GM18507 (cell line): ENCODE data around the gene COL5A1.

Experiments
- DNase-seq: peaks from one replicate; pipeline ENCODE4 v3.0.0; 2011; ENCODE audit warnings: low read depth; ENCODE audit not compliant: insufficient read length; ENCODE audit errors: extremely low spot score
- FAIRE-seq: peaks from 2 replicates; lab custom pipeline; 2011; peaks lifted over from hg19 to GRCh38; lab: Jason Lieb, UNC

COL5A1 gene

DNA sequence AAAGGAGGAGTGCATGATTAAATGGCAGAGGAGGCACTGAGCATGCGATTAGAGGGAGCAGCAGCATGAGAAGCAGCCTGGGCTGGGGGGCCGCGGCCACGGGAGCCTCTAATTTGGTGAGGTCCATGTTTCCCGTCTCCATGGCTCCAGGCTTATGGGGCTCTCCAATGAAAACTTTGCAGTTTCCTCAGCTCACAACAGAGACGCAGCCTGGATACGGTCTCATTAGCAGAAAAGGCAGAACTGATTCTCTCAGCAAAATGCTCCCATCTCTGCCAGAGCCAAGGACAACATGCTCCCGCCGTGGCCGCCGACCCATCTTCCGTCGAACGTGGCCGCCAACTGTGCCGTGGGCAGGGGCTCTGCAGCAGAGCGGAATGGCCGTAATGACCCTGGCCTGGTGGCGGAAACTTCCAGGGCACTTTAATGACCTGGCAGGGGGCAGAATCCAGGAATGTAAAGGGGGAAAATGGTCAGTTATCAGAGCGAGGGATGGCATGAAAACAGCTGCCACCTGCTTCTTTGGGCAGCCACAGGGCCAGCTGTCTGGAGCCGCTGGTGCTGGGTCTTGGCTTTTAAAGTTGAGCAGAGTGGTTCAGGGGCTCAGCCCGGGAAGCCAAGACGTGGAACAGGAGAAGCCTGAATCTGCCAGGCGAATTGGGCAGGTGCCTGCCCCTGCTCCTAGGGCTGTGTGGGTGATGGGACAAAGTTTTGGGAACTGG is 76.5 kb downstream of the COL5A1 start:
- DNase-seq (no peak), FAIRE-seq (no peak)

DNA sequence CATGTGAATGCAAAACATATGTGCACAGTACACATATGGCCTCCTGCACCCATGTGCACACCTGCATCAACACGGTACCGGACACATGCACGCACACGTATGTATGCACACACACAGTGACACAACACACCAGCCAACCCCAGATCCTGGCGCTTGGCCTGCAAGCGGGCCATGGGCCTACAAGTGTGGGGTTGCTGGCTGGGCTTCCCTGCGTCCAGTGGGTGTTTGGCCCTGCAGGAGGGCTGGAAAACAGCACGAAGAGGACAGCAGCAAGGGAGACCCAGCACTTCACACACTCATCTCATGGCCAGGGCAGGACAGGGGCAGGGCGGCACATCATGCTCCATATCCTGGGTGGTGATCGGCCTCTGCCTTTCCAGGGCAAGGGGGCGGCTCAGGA is 77.7 kb downstream of the COL5A1 start:
- no peak for FAIRE-seq
- no peak for DNase-seq

DNA sequence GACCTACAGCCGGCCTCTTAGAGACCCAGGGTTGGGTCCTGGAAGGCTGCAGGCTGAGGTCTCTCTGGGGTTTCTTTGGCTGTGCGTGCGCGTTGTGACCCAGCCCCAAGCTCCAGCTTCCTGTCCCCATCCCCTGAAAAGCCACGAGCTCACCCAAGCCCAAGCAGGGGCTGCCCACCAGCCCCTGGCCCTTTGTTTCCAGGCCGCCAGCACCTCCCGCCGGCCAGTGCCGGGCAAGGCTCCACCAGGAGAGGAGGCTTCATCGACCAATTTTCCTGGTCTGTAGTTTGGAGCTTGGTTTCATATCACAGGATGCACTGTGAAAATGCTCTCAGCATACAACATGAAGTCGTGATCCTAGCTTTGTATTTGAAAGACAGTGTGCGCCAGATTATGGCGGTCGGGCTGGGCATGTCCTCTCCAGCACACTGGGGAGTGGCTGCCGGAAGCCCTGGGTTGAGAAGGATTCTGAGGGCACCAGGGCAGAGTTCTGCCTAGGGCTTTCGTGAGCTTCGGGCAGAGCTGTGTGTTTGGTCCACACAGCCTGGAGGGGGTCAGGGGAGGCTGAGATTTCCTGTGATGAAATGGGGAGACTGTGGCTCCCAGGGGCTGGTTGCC is 78.6 kb downstream of the COL5A1 start:
- no peak for FAIRE-seq
- no peak for DNase-seq

DNA sequence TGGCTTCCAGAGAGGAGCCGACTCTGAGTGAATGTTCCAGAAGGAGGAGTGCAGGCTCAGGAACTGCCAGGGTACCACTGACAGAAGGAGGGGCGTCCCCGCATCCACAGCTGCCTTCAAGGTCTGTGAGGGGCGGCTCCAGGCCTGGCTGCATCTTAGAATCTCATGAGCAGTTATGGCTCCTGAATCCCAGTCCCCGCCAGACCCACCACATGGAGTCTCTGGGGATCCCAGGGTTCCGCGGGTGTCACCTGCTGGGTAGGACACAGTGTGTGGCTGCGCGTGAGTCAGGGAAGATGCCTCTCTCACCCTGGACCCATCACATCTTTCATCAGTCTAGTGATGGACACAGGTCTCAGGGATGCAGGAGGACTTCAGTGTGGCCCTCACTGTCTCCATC is 79.2 kb downstream of the COL5A1 start:
- FAIRE-seq, result no peak
- no peak for DNase-seq

DNA sequence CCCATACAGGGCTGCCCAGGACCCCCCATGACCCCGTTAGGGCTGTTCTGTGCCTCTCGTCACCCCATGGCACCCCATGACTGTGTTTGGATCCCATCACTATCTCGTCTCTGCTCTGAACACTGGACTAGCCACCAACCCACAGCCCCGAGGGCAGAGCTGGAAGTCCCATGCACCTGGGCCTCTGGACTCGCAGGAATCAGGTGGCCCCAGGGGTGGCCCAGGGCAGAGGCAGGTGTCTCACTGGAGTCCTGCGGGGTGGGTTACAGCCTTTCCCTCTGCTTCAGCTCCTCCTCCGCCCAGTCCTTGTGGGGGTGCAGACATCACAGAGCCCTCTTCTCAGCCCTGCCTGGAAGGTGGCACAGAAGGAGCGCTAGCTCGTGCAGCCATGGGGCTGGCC is 79.7 kb downstream of the COL5A1 start:
- no peak for DNase-seq
- FAIRE-seq, result no peak

DNA sequence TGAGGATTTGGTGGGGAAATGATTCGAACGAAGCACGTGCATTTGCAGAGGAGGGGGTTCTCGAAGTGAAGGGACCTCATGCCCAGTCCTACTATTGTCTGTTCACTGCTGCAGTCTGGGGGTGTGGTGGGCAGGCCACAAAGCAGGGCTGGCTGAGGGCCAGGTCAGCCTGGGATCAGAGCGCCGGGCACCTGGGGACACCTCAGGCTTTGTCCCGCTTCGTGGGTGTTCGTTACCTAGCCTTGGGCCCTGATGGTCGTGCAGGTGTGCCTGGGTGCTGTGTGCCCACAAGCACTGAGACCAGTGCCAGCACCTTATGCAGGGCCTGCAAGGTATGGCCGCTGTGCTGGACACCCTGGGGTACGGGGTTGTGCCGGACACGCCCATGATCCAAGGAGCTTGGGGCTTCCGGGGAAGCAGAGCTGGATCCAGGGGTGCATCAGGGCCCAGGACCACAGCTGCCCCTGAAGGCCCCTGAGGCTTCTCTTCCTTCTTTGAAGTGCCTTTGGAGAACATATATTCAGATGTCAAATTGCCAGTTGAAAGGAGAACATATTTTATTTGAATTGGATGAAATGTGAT is 80.6 kb downstream of the COL5A1 start:
- FAIRE-seq, result no peak
- no peak for DNase-seq

DNA sequence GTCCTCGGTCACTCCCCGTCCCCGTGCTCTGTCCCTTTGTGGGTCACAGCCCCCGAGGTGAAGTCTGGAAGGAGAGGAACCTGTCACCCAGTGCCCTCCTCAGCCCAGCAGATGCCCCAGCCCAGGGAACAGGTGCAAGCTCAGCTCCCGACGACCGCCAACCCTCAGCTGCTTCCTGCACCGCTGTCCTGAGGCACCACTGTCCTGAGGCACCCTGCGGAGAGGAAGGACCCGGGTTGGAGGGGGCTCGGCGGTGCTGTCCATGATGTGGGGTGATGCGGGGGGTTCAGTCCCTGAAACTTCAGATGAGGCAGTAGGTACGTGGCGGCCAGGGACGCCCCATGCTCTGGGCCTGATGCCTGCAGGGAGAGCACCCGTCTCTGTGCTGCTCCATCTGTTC is 81.4 kb downstream of the COL5A1 start:
- no peak for FAIRE-seq

DNA sequence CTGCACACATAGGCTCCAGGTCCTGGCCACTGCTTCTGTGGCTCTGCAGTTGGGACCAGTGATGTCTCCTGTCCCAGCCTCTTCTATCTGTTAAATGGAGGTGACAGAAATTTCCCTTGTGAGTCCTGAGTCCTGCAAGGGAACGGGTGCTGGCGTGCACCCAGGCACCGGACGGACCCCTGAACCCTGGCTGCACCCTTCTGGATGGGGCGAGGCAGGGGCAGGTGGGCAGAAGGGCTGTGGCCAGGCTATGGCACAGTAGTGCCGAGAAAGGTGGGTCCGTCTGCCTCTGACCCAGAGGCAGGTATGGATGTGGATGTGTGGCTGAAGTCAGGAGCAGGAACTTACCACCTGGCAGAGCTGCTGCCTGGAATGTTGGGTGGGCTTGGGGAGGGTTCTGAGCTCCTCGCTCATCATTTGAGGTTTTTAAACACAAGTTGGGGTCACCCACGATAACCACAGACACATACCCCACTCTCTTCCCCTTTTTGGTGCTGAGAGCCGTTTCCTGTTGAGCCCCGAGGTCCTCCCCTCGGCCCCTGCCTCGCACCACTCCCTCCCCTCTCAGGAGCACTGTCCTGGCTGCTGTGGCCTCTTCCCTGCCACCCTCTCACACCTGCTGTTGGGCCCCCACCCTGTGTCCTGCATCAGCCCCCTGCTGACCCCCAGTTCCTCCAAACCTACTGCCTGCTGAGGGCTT is 82.0 kb downstream of the COL5A1 start:
- FAIRE-seq (no peak), DNase-seq (no peak)

More for the DNA sequence above, 81.4 kb downstream of the COL5A1 start:
- DNase-seq, result no peak

DNA sequence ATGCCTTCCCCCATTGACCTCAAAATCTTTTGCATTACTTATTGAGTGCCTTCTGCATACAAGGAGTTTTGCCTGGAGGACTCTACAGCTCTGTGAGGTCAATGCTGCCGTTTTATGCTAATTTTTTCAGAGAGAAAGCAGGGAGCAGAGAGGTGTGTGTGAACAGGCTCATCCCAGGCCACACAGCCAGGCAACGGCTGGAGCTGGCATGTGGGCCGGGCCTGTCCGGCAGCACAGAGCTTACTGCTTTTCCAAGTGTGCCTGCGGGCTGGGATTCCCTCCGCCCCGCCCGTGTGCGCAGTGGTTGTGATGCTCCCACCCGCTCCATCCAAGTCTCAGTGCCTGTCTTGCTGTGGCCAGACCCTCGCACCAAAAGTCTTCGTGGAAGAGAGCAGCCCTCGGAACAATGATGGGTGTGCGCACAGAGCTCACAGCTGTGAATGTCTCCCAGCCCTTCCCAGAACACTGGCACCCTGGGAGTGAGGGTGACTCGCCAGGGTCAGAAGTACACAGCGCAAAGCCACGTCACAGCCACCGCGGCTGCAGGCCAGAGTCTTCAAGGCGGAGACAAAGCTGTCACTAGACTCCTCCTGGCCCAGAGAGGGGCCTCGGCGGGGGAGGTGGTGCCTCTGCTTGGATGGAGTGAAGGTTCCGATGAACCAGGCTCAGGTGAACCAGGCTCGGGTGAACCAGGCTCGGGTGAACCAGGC is 82.8 kb downstream of the COL5A1 start:
- FAIRE-seq, result no peak
- no peak for DNase-seq

DNA sequence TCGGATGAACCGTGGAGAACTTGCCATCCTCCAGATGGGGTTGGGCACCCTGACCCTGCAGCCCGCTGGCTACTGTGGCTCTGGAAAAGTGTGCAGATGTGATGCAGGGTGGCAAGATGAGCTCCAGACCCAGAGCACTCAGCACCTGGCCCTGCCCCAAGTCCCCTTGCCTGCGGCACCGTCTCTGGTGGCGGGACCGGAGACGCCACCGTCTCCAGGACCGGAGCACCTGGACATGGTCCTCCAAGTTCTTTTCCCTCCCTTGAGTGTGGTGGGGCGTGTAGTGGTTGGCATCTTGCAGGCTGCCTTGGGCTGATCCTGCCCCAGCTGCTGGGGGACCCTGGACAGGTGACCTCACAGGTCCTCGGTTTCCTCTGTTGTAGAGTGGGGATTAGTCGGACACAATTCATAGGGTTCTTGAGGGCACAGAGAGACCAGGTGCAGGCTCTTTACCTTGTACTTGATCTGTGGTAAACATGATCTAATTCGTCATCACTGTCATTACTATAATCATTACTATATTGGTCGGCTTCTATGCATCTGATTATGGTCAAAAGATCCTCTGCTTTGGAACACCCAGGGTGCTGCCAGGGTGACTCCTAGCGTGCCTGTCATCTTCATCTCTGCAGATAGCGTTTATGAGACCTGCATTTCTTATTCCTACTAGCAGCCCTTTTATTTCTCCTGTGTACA is 83.5 kb downstream of the COL5A1 start:
- no peak for DNase-seq
- no peak for FAIRE-seq

DNA sequence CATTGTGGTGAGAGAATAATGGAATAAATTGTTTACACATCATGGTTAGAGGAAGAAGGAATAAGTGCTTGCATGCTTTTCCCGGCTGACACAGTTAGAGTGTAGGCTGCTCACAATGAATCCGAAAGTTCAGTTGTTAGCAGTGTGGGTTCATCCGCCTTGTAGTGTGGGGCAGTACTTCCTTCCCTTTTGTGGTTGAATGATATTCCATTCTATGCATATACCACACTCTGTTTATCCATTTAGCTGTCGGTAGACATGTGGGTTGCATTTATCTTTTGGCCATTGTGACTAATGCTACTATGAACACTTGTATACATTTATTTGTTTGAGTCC is 84.0 kb downstream of the COL5A1 start:
- FAIRE-seq (no peak), DNase-seq (no peak)

DNA sequence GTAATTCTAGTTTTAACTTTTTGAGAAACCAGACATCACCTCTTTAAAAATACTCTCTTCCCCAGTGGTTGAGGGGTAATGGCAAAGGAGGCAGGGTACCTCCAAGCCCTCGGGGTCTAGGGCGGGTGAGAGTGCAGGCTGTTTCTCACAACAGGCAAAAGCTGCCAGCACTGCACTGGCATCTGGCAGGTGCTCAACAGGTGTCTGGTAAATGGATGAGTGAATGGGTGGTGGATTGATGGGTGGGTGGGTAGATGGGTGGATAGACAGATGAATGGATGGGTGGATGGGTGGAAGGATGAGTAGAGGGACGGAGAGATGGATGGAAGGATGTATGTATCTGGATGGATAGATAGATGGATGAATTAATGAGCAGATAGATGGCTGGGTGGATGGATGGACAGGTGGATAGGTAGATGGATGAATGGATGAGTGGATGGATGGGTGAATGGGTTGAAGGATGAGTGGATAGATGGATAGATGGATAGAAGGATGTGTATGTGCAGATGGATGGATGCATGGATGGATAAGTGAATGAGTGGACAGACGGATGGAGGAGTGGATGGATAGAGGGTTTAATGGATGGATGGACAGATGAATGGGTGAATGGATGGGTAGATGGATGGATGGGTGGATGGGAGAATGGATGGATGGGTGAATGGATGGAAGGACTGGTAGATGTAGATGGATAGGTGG is 84.6 kb downstream of the COL5A1 start:
- FAIRE-seq, result no peak
- DNase-seq, result no peak

DNA sequence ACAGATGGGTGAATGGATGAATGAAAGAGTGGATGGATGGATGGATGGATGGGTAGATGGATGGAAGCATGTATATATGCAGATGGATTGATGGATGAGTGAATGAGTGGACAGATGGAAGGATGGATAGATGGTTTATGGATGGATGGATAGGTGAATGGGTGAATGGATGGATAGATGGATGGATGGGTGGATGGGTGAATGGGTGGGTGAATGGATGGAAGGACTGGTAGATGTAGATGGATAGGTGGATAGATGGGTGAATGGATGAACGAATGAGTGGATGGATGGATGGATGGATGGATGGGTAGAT is 85.1 kb downstream of the COL5A1 start:
- no peak for FAIRE-seq

DNA sequence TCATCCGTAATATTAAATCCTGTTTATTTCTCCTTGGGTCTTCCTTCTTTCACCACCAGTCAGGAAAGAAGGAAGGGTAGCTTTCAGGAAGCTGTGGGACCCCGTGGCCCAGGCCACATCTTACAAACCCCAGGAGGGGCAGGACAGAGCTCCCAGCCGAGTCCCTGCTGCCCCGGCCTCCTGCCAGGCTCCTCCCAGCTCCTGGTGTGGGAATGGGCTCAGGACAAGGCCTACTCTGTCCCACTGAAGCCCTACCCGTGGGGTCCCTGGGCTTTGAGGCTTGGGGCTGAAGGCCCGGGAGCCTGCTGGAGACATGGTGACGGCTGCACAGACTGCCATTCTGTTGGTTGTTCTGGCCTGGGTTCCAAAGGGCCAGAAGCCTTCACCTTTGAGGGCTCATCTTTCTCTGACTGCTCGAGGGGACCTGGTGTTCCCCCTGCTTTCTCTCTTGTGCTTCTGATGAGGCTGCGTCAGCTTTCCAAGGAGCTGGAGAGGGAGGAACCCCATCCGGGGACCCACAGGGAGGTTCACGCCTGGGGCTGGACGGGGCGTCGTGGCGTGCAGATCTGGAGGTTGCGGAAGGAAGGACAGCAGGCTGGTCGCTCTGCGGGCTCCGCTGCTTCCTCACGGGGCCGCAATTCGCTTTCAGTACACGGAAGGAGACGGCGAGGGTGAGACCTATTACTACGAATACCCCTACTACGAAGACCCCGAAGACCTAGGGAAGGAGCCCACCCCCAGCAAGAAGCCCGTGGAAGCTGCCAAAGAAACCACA is 86.6 kb downstream of the COL5A1 start:
- no peak for DNase-seq
- FAIRE-seq, result no peak

More for the DNA sequence above, 85.1 kb downstream of the COL5A1 start:
- DNase-seq, result no peak

DNA sequence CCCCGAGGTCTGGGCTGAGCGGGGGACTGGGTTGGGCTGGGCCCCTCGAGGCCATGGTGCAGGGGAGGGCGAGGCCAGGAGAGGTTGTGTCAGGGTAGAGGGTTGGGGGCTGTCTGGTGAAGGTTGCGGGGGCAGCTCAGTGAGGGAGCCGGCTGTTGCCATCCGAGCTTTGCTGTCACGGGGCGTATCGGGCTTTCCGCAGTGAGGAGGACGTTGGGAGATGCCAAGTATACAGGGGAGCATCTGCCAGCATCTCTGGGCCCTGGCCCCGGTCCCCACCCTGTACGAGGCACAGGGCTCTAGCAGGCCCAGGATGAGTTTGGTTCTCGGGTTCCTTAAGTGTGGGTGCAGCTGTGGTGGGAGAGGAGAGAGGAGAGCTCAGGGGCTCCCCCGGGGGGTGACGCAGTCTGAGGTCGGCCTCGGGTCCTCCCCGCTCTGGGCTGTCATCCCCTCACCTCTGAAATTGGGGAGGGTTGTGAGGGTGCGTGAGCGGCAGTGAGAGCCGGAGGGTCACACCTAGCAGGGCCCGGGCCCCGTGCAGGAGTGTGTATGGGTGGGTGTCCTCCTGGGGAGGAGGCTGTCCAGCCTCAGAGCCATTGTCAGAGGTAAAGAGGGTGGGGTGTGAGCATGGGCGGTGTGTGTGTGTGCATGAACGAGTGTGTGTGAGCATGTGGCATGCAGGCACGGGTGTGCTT is 87.3 kb downstream of the COL5A1 start:
- no peak for DNase-seq
- no peak for FAIRE-seq

DNA sequence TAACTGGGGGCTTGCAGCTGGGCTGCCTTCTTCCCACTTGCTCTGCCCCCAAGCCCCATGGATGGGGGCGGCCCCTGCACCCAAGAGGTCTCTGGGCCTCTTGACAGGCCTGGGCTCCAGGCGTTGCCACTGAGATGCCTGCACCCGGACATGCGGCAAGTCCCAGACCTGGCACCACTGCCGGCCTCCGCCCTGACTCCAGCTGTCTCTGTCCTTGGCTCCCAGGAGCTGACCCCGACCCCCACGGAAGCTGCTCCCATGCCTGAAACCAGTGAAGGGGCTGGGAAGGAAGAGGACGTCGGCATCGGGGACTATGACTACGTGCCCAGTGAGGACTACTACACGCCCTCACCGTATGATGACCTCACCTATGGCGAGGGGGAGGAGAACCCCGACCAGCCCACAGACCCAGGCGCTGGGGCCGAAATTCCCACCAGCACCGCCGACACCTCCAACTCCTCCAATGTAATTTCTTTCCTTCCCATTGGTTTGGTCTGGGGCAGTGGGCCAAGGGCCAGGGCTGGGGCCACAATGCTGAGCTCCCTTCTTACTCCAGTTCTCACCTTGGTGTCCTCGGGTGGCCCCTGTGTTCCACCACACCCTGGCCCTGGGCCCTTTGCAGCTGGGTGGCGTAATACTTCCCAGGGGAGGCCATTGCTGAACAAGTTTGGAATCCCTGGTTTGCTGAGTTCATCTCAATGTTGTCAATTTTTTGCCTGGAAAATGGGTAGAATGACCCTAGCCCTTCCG is 88.6 kb downstream of the COL5A1 start:
- FAIRE-seq (no peak), DNase-seq (no peak)
